Activated CD8-positive, alpha-beta T cell treated with anti-CD3 and anti-CD28 coated beads for 36 hours (primary cell): ENCODE measurements around the gene ANKLE2. TPM values are rescaled to one million over a fixed set of nuclear protein-coding genes. Genes with fewer than 3 reads are reported as not detected.

Experiments used
- ATAC-seq: fragments of 200-7000 bp; cut with Tn5 transposase; one replicate; pipeline ENCODE4 v1.10.0; 2021; ENCODE audit warnings: mild to moderate bottlenecking, moderate library complexity
- CTCF ChIA-PET: fragments of 350-600 bp; sonication (Branson Sonifier 250); formaldehyde crosslinking; loops from one replicate; lab custom pipeline; 2021; ENCODE audit warnings: antibody characterized with exemption; lab: Charles Lee
- POLR2A ChIA-PET: fragments of 350-600 bp; sonication (Branson Sonifier 250); formaldehyde crosslinking; loops from one replicate; lab custom pipeline; 2021; ENCODE audit warnings: antibody characterized with exemption; lab: Charles Lee
- DNase-seq: peaks from one replicate; pipeline ENCODE4 v3.0.0-alpha.2; 2020
- H3K27ac Mint-ChIP-seq: one replicate; pipeline ENCODE4 v1.8.0; 2021; ENCODE audit warnings: mild to moderate bottlenecking, mixed read lengths
- H3K27me3 Mint-ChIP-seq: one replicate; pipeline ENCODE4 v1.8.0; 2021; ENCODE audit warnings: mixed read lengths
- H3K36me3 Mint-ChIP-seq: one replicate; pipeline ENCODE4 v1.8.0; 2021; ENCODE audit warnings: low read depth, mixed read lengths
- H3K4me1 Mint-ChIP-seq: one replicate; pipeline ENCODE4 v1.8.0; 2021; ENCODE audit warnings: low read depth, mixed read lengths
- H3K4me3 Mint-ChIP-seq: one replicate; pipeline ENCODE4 v1.8.0; 2021; ENCODE audit warnings: mild to moderate bottlenecking, moderate library complexity, mixed read lengths
- H3K9me3 Mint-ChIP-seq: one replicate; pipeline ENCODE4 v1.8.0; 2021; ENCODE audit warnings: mixed read lengths
- intact Hi-C: fragments of 100-400 bp; cut with micrococcal nuclease; formaldehyde crosslinking; loops from one replicate; pipeline ENCODE4 v1.10.0; 2022
- total RNA-seq, 2 experiments: library from RNA; stranded (reverse); gene quantifications; one replicate each; pipeline ENCODE4 v1.2.3, GENCODE V29; 2021
- TF ChIP-seq, protein P1 (sequence below): fragments of 200-600 bp; IDR thresholded peaks from one replicate; pipeline ENCODE4 v1.8.0; 2022; ENCODE audit warnings: antibody characterized with exemption, mild to moderate bottlenecking

Gene ANKLE2
- total RNA-seq, 2 experiments from 2014 or later: 103 to 108 TPM

DNA sequence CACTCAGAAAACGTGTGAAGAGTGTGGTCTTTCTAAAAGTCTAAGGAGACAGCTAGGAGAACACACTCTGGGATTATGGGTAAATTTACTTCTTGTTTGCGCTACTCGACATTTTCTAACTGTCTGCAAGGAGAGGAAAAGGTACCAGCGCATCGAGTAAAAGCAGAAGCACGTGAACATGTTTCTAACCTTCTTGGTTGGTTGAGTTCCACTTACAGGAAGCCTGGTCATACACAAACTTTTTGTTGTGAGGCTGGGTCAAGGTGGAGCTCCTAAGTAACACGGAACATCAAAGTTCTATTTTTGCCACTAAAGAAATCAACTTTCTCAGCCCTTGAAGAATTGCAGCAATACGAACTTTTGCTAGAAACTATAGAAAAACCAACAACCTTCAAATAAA, 20.0 kb downstream of the ANKLE2 start:
- Mint-ChIP-seq H3K9me3 (no peaks in the 10 kb centered on the region), H3K4me1 (peaks cover 7% of the 10 kb centered on the region), H3K4me3 (no peak overlapping the region), H3K27me3 (no peaks in the 10 kb centered on the region), H3K27ac (no peak overlapping the region), H3K36me3 (peaks cover 80% of the 10 kb centered on the region)
- TF ChIP-seq, protein P1, sequence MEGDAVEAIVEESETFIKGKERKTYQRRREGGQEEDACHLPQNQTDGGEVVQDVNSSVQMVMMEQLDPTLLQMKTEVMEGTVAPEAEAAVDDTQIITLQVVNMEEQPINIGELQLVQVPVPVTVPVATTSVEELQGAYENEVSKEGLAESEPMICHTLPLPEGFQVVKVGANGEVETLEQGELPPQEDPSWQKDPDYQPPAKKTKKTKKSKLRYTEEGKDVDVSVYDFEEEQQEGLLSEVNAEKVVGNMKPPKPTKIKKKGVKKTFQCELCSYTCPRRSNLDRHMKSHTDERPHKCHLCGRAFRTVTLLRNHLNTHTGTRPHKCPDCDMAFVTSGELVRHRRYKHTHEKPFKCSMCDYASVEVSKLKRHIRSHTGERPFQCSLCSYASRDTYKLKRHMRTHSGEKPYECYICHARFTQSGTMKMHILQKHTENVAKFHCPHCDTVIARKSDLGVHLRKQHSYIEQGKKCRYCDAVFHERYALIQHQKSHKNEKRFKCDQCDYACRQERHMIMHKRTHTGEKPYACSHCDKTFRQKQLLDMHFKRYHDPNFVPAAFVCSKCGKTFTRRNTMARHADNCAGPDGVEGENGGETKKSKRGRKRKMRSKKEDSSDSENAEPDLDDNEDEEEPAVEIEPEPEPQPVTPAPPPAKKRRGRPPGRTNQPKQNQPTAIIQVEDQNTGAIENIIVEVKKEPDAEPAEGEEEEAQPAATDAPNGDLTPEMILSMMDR: no peak
- DNase-seq (no peak), ATAC-seq (no peak)
- intact Hi-C loops: no loop called here
- ChIA-PET CTCF (interaction anchor here (1.0 to 1.4 kb wide), 3 partner anchors 10 to 15 kb away, joined by 3 to 5 read pairs (median 3); no protein-coding TSS in a partner anchor), POLR2A (interaction anchor here (0.7 to 1.6 kb wide), 3 partner anchors 11 to 32 kb away, joined by 4 to 8 read pairs (median 6); no protein-coding TSS in a partner anchor)

- POLR2A ChIA-PET: interaction anchor here (0.7 to 1.4 kb wide), 2 partner anchors 10 to 31 kb away, joined by 3 to 6 read pairs; no protein-coding TSS in a partner anchor
- no peaks in the 10 kb centered on the region for H3K9me3 Mint-ChIP-seq
- no peak overlapping the region for H3K4me3 Mint-ChIP-seq
- CTCF ChIA-PET: interaction anchor here (1.5 kb wide), 1 partner anchor 13 kb away, joined by 3 read pairs; no protein-coding TSS in a partner anchor
- TF ChIP-seq, protein P1: no peak
- peaks cover 84% of the 10 kb centered on the region for H3K36me3 Mint-ChIP-seq
- ATAC-seq (no peak), DNase-seq (no peak)
- no peak overlapping the region for H3K27ac Mint-ChIP-seq
- peaks cover 7% of the 10 kb centered on the region for H3K4me1 Mint-ChIP-seq
- intact Hi-C loops: no loop called here
- H3K27me3 Mint-ChIP-seq: no peaks in the 10 kb centered on the region
Observed at GRCh38 chr12:132740652-132741051, 21.0 kb downstream of the ANKLE2 start.

DNA sequence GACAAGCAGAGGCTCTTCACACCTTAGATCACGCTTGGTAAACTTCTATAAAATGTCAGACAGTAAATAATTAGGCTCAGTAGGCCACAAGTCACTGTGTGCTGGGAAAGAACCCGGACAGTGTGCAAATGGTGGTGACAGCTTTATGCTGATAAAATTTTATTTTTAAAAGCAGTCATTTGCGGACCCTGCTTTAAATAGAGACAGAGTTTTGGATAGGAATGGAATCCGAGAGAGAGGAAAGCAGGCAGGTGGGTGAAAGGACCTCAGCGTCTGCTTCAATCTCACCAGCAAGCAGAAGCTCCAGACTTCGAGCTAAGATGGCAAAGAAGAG, 21.4 kb downstream of the ANKLE2 start:
- DNase-seq: no peak
- H3K4me3 Mint-ChIP-seq: no peak overlapping the region
- no peaks in the 10 kb centered on the region for H3K9me3 Mint-ChIP-seq
- H3K27me3 Mint-ChIP-seq: no peaks in the 10 kb centered on the region
- intact Hi-C loops: no loop called here
- TF ChIP-seq, protein P1: no peak
- ChIA-PET POLR2A (interaction anchor here (0.7 kb wide), 1 partner anchor 30 kb away, joined by 3 read pairs; no protein-coding TSS in a partner anchor), CTCF (interaction anchor here (1.0 to 1.5 kb wide), 2 partner anchors 13 to 70 kb away, joined by 3 read pairs; no protein-coding TSS in a partner anchor)
- peaks cover 84% of the 10 kb centered on the region for H3K36me3 Mint-ChIP-seq
- H3K27ac Mint-ChIP-seq: no peak overlapping the region
- ATAC-seq: no peak
- H3K4me1 Mint-ChIP-seq: peaks cover 7% of the 10 kb centered on the region

- ATAC-seq: no peak
- ChIA-PET CTCF (interaction anchor here (1.0 to 1.5 kb wide), 2 partner anchors 13 to 70 kb away, joined by 3 read pairs; no protein-coding TSS in a partner anchor), POLR2A (interaction anchor here (0.7 kb wide), 1 partner anchor 30 kb away, joined by 3 read pairs; no protein-coding TSS in a partner anchor)
- Mint-ChIP-seq H3K4me1 (peaks cover 5% of the 10 kb centered on the region), H3K27ac (peak overlapping the region; percentile 24), H3K36me3 (peaks cover 84% of the 10 kb centered on the region), H3K4me3 (no peak overlapping the region), H3K9me3 (no peaks in the 10 kb centered on the region), H3K27me3 (no peaks in the 10 kb centered on the region)
- TF ChIP-seq, protein P1: no peak
- DNase-seq: no peak
- intact Hi-C loops: no loop called here
Observed at GRCh38 chr12:132739600-132740312, 21.9 kb downstream of the ANKLE2 start.

GRCh38 chr12:132736913-132737312, 24.7 kb downstream of the ANKLE2 start:
- Mint-ChIP-seq H3K27me3 (no peaks in the 10 kb centered on the region), H3K36me3 (peaks cover 85% of the 10 kb centered on the region), H3K4me3 (no peak overlapping the region), H3K4me1 (no peaks in the 10 kb centered on the region), H3K9me3 (no peaks in the 10 kb centered on the region), H3K27ac (no peak overlapping the region)
- ChIA-PET CTCF (no interaction called here), POLR2A (no interaction called here)
- intact Hi-C loops: no loop called here
- TF ChIP-seq, protein P1: no peak
- DNase-seq (no peak), ATAC-seq (no peak)
